SK-N-SH (cell line): Measurements from ENCODE around the gene SAG. TPM values are rescaled to one million over a fixed set of nuclear protein-coding genes. Genes with fewer than 3 reads are reported as not detected.

Experiments used
- CTCF ChIA-PET: fragments of 300-600, 350-600 bp; formaldehyde crosslinking; extraction: SDS; loops from one replicate; lab custom pipeline; 2021; lab: Yijun Ruan, JAX
- POLR2A ChIA-PET: fragments of 350-600 bp; sonication (Branson Sonifier 250); formaldehyde crosslinking; extraction: SDS; loops from one replicate; lab custom pipeline; 2020; ENCODE audit warnings: antibody characterized with exemption, inconsistent platforms; lab: Yijun Ruan, JAX
- DNase-seq: peaks from one replicate; pipeline ENCODE4 v3.0.0; 2012
- H2AFZ ChIP-seq: fragments of 200-600 bp; sonication (generic); 2 replicates; pipeline ENCODE4 v1.8.1; 2016; ENCODE audit warnings: antibody characterized with exemption, mild to moderate bottlenecking, low read depth
- H3F3A ChIP-seq: fragments of 200-600 bp; sonication (generic); replicated peaks from 2 replicates; pipeline ENCODE3; 2016; ENCODE audit warnings: antibody characterized with exemption, mild to moderate bottlenecking; ENCODE audit not compliant: insufficient read depth
- H3K27ac ChIP-seq, 2 experiments: fragments of 200-500 bp in 1 of 2; fragments of 200-600 bp in 1 of 2; sonication (Bioruptor generic) in 1 of 2; sonication (generic), shearing (Covaris generic) in 1 of 2; 2 replicates each; pipeline versions ENCODE4 v1.5.1 to v1.6.1; 2014 to 2016; ENCODE audit warnings: low read depth in 2 of 2, inconsistent platforms in 1 of 2, low read length in 1 of 2, mild to moderate bottlenecking in 1 of 2, mixed read lengths in 1 of 2
- H3K27me3 ChIP-seq: fragments of 200-600 bp; sonication (generic), shearing (Covaris generic); 2 replicates; pipeline ENCODE4 v1.6.1; 2016; ENCODE audit warnings: mixed run types; ENCODE audit not compliant: insufficient read depth
- H3K36me3 ChIP-seq, 2 experiments: fragments of 200-500 bp in 1 of 2; fragments of 200-600 bp in 1 of 2; sonication (Bioruptor generic) in 1 of 2; sonication (generic) in 1 of 2; replicated peaks in 1 of 2; 2 replicates each; pipeline versions ENCODE3 to v1.5.1; 2014 to 2016; ENCODE audit warnings: low read length in 1 of 2, mild to moderate bottlenecking in 1 of 2; ENCODE audit not compliant: insufficient read depth in 2 of 2, control insufficient read depth in 1 of 2
- H3K4me1 ChIP-seq, 2 experiments: fragments of 200-500 bp in 1 of 2; fragments of 200-600 bp in 1 of 2; sonication (Bioruptor generic) in 1 of 2; sonication (generic), shearing (Covaris generic) in 1 of 2; 2 replicates each; pipeline versions ENCODE4 v1.5.1 to v1.6.1; 2014 to 2016; ENCODE audit warnings: low read depth in 1 of 2, low read length in 1 of 2, mixed run types in 1 of 2; ENCODE audit not compliant: insufficient read depth in 2 of 2, control insufficient read depth in 1 of 2
- H3K4me2 ChIP-seq: fragments of 200-600 bp; sonication (generic), shearing (Covaris generic); 2 replicates; pipeline ENCODE4 v1.6.1; 2017; ENCODE audit warnings: mixed run types
- H3K4me3 ChIP-seq, 2 experiments: fragments of 200-500 bp in 1 of 2; fragments of 200-600 bp in 1 of 2; sonication (Bioruptor generic) in 1 of 2; sonication (generic), shearing (Covaris generic) in 1 of 2; 2 replicates each; pipeline versions ENCODE4 v1.5.1 to v1.8.1; 2014 to 2016; ENCODE audit warnings: low read depth in 2 of 2, inconsistent platforms in 1 of 2, low read length in 1 of 2, mild to moderate bottlenecking in 1 of 2, mixed read lengths in 1 of 2, moderate library complexity in 1 of 2
- H3K79me2 ChIP-seq: fragments of 200-600 bp; sonication (generic); 2 replicates; pipeline ENCODE4 v1.8.1; 2017; ENCODE audit warnings: mild to moderate bottlenecking; ENCODE audit not compliant: insufficient read depth
- H3K9ac ChIP-seq: fragments of 200-600 bp; sonication (generic); 2 replicates; pipeline ENCODE4 v1.6.1; 2017; ENCODE audit warnings: mixed run types
- H3K9me2 ChIP-seq: fragments of 200-600 bp; sonication (generic); 2 replicates; pipeline ENCODE4 v1.6.1; 2017; ENCODE audit warnings: mixed run types
- H3K9me3 ChIP-seq: fragments of 200-600 bp; sonication (generic); 2 replicates; pipeline ENCODE4 v1.6.1; 2017; ENCODE audit warnings: mixed run types, mild to moderate bottlenecking, moderate library complexity
- H4K20me1 ChIP-seq: fragments of 200-600 bp; sonication (generic); 2 replicates; pipeline ENCODE4 v1.6.1; 2017; ENCODE audit warnings: mild to moderate bottlenecking, mixed run types; ENCODE audit not compliant: insufficient read depth
- CHD2 ChIP-seq: fragments of 150-350 bp; IDR thresholded peaks from 2 replicates; pipeline ENCODE4 v1.6.1; 2018; ENCODE audit warnings: low read length; ENCODE audit not compliant: partially characterized antibody
- EP300 ChIP-seq, 2 experiments: IDR thresholded peaks; 2 replicates each; pipeline versions ENCODE4 v1.4.0 to v1.6.1; 2012; ENCODE audit warnings: borderline replicate concordance in 1 of 2, low read depth in 1 of 2, low read length in 1 of 2
- EZH2phosphoT487 ChIP-seq: fragments of 200-600 bp; sonication (generic); IDR thresholded peaks from 2 replicates; pipeline ENCODE4 v1.6.1; 2017; ENCODE audit warnings: low read depth, mixed run types, mild to moderate bottlenecking, antibody characterized with exemption, moderate library complexity, borderline replicate concordance
- FOSL2 ChIP-seq: IDR thresholded peaks from 2 replicates; pipeline ENCODE4 v1.4.0; 2012; ENCODE audit warnings: low read depth, mild to moderate bottlenecking, moderate library complexity, borderline replicate concordance
- FOXM1 ChIP-seq: IDR thresholded peaks from 2 replicates; pipeline ENCODE4 v1.4.0; 2012; ENCODE audit warnings: low read depth, mild to moderate bottlenecking
- GABPA ChIP-seq: IDR thresholded peaks from 2 replicates; pipeline ENCODE4 v1.4.0; 2012; ENCODE audit warnings: low read depth, mild to moderate bottlenecking
- GATA2 ChIP-seq: sonication (generic); formaldehyde crosslinking; IDR thresholded peaks from 2 replicates; pipeline ENCODE4 v1.5.0; 2020; ENCODE audit warnings: mild to moderate bottlenecking, missing genetic modification reagents
- NRF1 ChIP-seq: IDR thresholded peaks from 2 replicates; pipeline ENCODE4 v1.6.1; 2012; ENCODE audit warnings: low read depth, mild to moderate bottlenecking, low read length
- POLR2AphosphoS5 ChIP-seq: IDR thresholded peaks from 2 replicates; pipeline ENCODE4 v1.6.1; 2012; ENCODE audit warnings: low read depth, low read length
- RCOR1 ChIP-seq: fragments of 150-350 bp; IDR thresholded peaks from 2 replicates; pipeline ENCODE4 v1.6.1; 2017; ENCODE audit warnings: antibody characterized with exemption, low read length
- REST ChIP-seq: IDR thresholded peaks from 2 replicates; pipeline ENCODE4 v1.6.1; 2012; ENCODE audit warnings: mild to moderate bottlenecking, low read depth, low read length, moderate library complexity
- RFX5 ChIP-seq: IDR thresholded peaks from 2 replicates; pipeline ENCODE4 v1.6.1; 2012; ENCODE audit warnings: mild to moderate bottlenecking, improper control_type of control experiment, low read length
- RXRA ChIP-seq: IDR thresholded peaks from 2 replicates; pipeline ENCODE4 v1.4.0; 2012; ENCODE audit warnings: low read depth, mild to moderate bottlenecking, borderline replicate concordance
- SIN3A ChIP-seq: IDR thresholded peaks from 2 replicates; pipeline ENCODE4 v1.6.1; 2012; ENCODE audit warnings: low read depth, mild to moderate bottlenecking, low read length, moderate library complexity, borderline replicate concordance
- SMC3 ChIP-seq: IDR thresholded peaks from 2 replicates; pipeline ENCODE4 v1.6.1; 2012; ENCODE audit warnings: low read depth, low read length, improper control_type of control experiment
- TAF1 ChIP-seq: IDR thresholded peaks from 2 replicates; pipeline ENCODE4 v1.6.1; 2012; ENCODE audit warnings: low read depth, mild to moderate bottlenecking, low read length, moderate library complexity, borderline replicate concordance
- TEAD4 ChIP-seq: IDR thresholded peaks from 2 replicates; pipeline ENCODE4 v1.4.0; 2012; ENCODE audit warnings: mild to moderate bottlenecking, borderline replicate concordance; ENCODE audit not compliant: insufficient read depth
- USF2 ChIP-seq: fragments of 150-350 bp; IDR thresholded peaks from 2 replicates; pipeline ENCODE4 v1.6.1; 2017; ENCODE audit warnings: antibody characterized with exemption, low read length, low read depth, borderline replicate concordance
- YY1 ChIP-seq: IDR thresholded peaks from 2 replicates; pipeline ENCODE4 v1.4.0; 2012; ENCODE audit warnings: low read depth, mild to moderate bottlenecking
- ZBTB33 ChIP-seq: IDR thresholded peaks from 2 replicates; pipeline ENCODE4 v1.4.0; 2012; ENCODE audit warnings: low read depth, borderline replicate concordance
- whole genome bisulfite sequencing: methylation state at CpG from one replicate; pipeline ENCODE4 v1.1.6; 2017; ENCODE audit warnings: low lambda C conversion rate; 5-methylcytosine and 5-hydroxymethylcytosine counted together
- polyA plus RNA-seq, 3 experiments: library from polyadenylated mRNA; depleted of rRNA; stranded (reverse); fragments of >200 nt; gene quantifications; 2 replicates each; pipeline ENCODE4 v1.2.3, GENCODE V29; 2012

Gene SAG
- polyA plus RNA-seq, 1 of the 3 experiments (the other 2 are of a cell fraction), result not detected

- TF ChIP-seq CHD2 (no peak), EZH2phosphoT487 (no peak), YY1 (peak; percentile 58; the same call in 1 of the 2 replicates), FOXM1 (no peak), USF2 (no peak), ZBTB33 (0 out of 2 replicates have a peak, but pooled peaks have one; percentile 33), POLR2AphosphoS5 (peak; percentile 28; the same call in 1 of the 2 replicates), TEAD4 (peak; percentile 55; the same call in 1 of the 2 replicates), RFX5 (no peak), NRF1 (no peak)
These were observed 43.1 kb downstream of the SAG start (continued) for GRCh38 chr2:233350708-233351107.

- Histone ChIP-seq H3K27me3 (no peaks in the 10 kb centered on the region), H3K9ac (peak overlapping the region; percentile 46; the same call in 1 of the 2 replicates), H3K27ac (peak overlapping the region in 1 of 2 experiments; percentile 86; a peak in 2 of 4 replicates), H3K36me3 (no peaks in the 10 kb centered on the region), H3K79me2 (peaks cover 16% of the 10 kb centered on the region; the same call in 1 of the 2 replicates), H3K4me1 (peaks cover 29 to 30% of the 10 kb centered on the region in 2 experiments; a peak in 3 of 4 replicates), H4K20me1 (0 out of 2 replicates have a peak, but pooled peaks cover 10% of the 10 kb centered on the region), H3K9me3 (no peaks in the 10 kb centered on the region), H3F3A (peaks cover 3% of the 10 kb centered on the region), H3K9me2 (no peaks in the 10 kb centered on the region), H3K4me3 (no peak overlapping the region; a peak in 1 of 4 replicates), H3K4me2 (peak overlapping the region; percentile 30; the same call in 1 of the 2 replicates), H2AFZ (no peak overlapping the region)
- TF ChIP-seq GATA2 (CRISPR knock-in tag) (no peak), SIN3A (no peak), REST (no peak), FOSL2 (no peak), RFX5 (no peak), RCOR1 (no peak), GABPA (no peak), RXRA (no peak), TAF1 (no peak), SMC3 (no peak), FOXM1 (no peak), CHD2 (no peak), EP300 (IDR thresholded peaks at IDR 0.05; ENCODE audit: borderline replicate concordance in 1 of 2, low read depth in 1 of 2, low read length in 1 of 2) (no peak)
- ChIA-PET CTCF (no interaction called here), POLR2A (no interaction called here)
- no peak for DNase-seq
- 72% methylated on average over 7 of the region's 7 CpGs for WGBS
These were observed 43.8 kb downstream of the SAG start for GRCh38 chr2:233351423-233351822.
